Stimulated activated CD4-positive, alpha-beta T cell treated with anti-CD3 and anti-CD28 coated beads, Interleukin-1b, Interleukin-23, amount 100 ng/mL, for 48 hours (primary cell): ENCODE results near the gene KCNA10.
A peak's percentile ranks its signal among the peaks of the same experiment; 100 is the strongest.
"Not testable (repeated sequence)": the region's sequence is repeated elsewhere in the genome, so short reads cannot be mapped to it uniquely, and the experiment has no call there.

Experiments used
- DNase-seq: peaks from one replicate; pipeline ENCODE4 v3.0.0-alpha.2; 2020

The KCNA10 gene

GRCh38 chr1:110529011-110529410 lies 10.0 kb upstream of the KCNA10 start:
- DNase-seq: no peak

GRCh38 chr1:110526201-110526780 lies 7.3 kb upstream of the KCNA10 start:
- no peak for DNase-seq

- no peak for DNase-seq
Observed at GRCh38 chr1:110525249-110525595, 6.2 kb upstream of the KCNA10 start.

- DNase-seq: peak; percentile 50
Observed at GRCh38 chr1:110524311-110525248, 5.6 kb upstream of the KCNA10 start.

- no peak for DNase-seq
Observed at GRCh38 chr1:110523011-110523410, 4.0 kb upstream of the KCNA10 start.

- DNase-seq: no peak
Observed at GRCh38 chr1:110522560-110522959, 3.6 kb upstream of the KCNA10 start.

GRCh38 chr1:110520827-110521226 lies 1.9 kb upstream of the KCNA10 start:
- no peak for DNase-seq

GRCh38 chr1:110515891-110516290 lies 3.1 kb downstream of the KCNA10 start:
- DNase-seq: no peak

GRCh38 chr1:110515041-110515440 lies 3.9 kb downstream of the KCNA10 start:
- DNase-seq: no peak

- no peak for DNase-seq
Observed at GRCh38 chr1:110513511-110513910, 5.5 kb downstream of the KCNA10 start.

- no peak for DNase-seq
Observed at GRCh38 chr1:110511436-110511835, 7.5 kb downstream of the KCNA10 start.

- DNase-seq: not testable (repeated sequence)
Observed at GRCh38 chr1:110510921-110511320, 8.1 kb downstream of the KCNA10 start.

- no peak for DNase-seq
Observed at GRCh38 chr1:110509655-110510054, 9.3 kb downstream of the KCNA10 start.

- no peak for DNase-seq
Observed at GRCh38 chr1:110508028-110508940, 10.7 kb downstream of the KCNA10 start.

GRCh38 chr1:110506541-110506940 lies 12.4 kb downstream of the KCNA10 start:
- no peak for DNase-seq

- DNase-seq: no peak
Observed at GRCh38 chr1:110505596-110505995, 13.4 kb downstream of the KCNA10 start.

GRCh38 chr1:110504226-110504625 lies 14.7 kb downstream of the KCNA10 start:
- no peak for DNase-seq

GRCh38 chr1:110503471-110503870 lies 15.5 kb downstream of the KCNA10 start:
- no peak for DNase-seq

- DNase-seq: no peak
Observed at GRCh38 chr1:110502402-110503151, 16.4 kb downstream of the KCNA10 start.

- no peak for DNase-seq
Observed at GRCh38 chr1:110501488-110502132, 17.4 kb downstream of the KCNA10 start.

GRCh38 chr1:110498270-110498669 lies 20.7 kb downstream of the KCNA10 start:
- DNase-seq: no peak
